ENCODE measurements around the gene SEPTIN1.

DNA sequence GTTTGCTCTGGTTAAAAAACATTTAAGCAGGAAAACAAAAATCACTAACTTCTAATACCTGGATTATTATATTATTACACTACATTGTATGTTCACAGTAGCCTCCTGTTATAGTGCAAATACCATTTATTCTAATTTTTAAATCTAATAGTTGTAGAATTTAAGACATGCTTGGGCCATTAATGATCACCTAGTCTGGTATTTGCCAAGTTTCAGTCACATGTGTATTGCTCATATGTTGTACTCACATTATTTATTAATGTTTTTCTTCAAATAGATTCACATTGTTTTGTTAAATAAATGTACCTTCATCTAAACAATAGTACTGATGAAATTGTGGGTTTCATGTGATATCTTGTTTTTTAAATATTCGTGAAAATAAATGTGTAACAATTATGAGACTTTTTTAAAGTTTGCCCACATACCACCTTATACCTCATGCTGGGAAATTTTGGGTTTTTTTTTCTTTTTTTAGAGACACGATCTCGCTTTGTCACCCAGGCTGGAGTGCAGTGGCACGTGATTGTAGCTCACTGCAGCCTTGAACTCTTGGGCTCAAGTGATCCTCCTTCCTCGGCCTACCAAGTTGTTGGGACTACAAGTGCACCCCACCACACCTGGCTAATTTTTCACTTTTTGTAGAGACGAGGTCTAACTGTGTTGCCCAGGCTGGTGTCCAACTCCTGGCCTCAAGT lies 30.9 kb upstream of the SEPTIN1 start:
- TF ChIP-seq, protein P1, sequence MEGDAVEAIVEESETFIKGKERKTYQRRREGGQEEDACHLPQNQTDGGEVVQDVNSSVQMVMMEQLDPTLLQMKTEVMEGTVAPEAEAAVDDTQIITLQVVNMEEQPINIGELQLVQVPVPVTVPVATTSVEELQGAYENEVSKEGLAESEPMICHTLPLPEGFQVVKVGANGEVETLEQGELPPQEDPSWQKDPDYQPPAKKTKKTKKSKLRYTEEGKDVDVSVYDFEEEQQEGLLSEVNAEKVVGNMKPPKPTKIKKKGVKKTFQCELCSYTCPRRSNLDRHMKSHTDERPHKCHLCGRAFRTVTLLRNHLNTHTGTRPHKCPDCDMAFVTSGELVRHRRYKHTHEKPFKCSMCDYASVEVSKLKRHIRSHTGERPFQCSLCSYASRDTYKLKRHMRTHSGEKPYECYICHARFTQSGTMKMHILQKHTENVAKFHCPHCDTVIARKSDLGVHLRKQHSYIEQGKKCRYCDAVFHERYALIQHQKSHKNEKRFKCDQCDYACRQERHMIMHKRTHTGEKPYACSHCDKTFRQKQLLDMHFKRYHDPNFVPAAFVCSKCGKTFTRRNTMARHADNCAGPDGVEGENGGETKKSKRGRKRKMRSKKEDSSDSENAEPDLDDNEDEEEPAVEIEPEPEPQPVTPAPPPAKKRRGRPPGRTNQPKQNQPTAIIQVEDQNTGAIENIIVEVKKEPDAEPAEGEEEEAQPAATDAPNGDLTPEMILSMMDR (conservative IDR thresholded peaks at IDR 0.05; ENCODE audit: low read length), result no peak
- no peak for TF ChIP-seq EZH2phosphoT487 (IDR thresholded peaks at IDR 0.05; ENCODE audit: borderline replicate concordance, low read depth, low read length)

Measured in OCI-LY7 (cell line).